Glomerular visceral epithelial cell (primary cell): ENCODE data around the gene CAMK1D.

Source experiments
- DNase-seq: peaks from one replicate; pipeline ENCODE4 v3.0.0-alpha.2; 2016; ENCODE audit errors: extremely low spot score

CAMK1D gene

DNA sequence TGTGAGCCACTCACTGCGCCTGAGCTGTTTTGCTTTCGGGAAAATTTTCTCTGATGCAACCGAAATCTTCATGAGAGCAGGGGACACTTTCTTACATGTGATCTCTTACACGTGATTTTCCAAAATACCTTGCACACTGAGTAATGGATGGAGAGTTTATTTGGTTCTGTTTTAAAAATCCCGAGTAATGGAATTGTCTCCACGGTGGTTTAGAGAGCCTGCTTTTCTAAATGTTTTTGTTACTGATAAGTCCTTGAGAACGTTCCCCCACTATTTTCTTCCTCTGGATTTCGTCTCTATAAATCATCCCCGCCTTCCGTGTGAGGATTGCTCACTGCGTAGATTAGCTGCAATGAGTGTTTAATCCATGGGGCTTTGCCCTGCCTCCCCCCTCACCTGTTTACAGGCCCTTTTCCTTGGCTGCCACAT, 25.7 kb downstream of the CAMK1D start:
- DNase-seq, result no peak

DNA sequence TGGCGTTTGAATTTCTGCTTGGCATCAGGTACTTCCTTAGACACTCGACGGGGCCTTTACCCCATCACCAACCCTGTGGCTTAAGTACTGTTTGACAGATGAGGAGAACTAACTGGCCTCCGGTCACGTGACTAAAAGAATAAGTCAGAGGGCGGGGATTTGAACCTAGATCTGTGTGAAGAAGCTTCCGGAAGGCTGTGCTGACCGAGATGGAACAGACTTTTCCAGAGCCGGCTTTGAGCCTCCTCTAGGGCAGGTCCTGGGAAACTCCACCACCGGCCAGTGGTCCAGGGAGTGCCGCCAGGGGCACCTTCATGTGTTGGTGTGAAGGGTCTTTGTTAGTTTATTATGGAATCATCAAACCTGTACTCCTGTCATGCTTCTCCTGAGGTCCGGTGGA, 26.9 kb downstream of the CAMK1D start:
- DNase-seq, result no peak

DNA sequence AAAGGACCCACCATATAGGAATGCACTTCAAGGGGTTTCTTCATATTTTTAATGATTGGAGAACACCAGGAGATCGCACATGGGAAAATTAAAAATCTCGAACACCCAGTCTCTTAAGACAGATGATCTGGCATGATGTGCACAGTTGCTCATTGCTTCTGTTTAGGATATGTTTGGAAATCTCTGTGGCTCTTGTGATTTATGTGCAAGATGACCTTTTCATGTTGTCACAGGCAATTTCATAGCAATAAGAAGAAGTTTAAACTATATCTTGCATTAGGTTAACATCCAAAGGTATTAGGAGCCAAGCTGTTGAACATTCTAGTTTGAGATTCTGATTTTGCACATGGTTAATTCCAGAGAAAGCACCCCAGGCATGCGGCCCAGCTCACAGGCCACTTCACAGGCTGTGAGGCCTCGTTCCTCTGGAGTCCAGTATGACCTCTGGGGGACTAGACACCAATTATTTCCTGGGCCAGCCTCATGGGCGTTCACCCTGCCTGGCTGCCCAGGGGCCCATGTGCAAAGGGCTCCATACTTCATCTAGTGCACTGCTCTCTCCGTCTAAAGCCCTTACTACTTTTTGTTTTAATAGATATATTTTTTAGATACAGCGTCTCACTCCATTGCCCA, 28.4 kb downstream of the CAMK1D start:
- no peak for DNase-seq

DNA sequence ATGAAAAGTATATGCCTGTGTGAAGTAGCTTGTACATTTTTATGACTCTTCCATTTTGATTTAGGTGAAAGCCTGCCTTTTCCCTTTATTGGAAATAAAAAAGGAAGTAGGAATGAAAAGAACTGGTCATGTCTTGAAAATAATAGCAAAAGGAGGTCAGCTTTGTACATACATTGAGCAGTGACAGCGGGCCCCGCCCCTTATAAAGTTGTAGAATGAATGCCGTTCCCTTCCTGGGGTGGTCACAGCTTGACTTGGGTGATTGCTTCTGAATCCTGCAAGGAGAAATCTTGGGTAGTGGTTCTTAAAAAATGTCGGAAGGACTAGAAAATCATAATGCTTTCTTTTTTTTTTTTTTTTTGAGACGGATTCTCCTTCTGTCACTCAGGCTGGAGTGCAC, 31.7 kb downstream of the CAMK1D start:
- DNase-seq, result no peak

DNA sequence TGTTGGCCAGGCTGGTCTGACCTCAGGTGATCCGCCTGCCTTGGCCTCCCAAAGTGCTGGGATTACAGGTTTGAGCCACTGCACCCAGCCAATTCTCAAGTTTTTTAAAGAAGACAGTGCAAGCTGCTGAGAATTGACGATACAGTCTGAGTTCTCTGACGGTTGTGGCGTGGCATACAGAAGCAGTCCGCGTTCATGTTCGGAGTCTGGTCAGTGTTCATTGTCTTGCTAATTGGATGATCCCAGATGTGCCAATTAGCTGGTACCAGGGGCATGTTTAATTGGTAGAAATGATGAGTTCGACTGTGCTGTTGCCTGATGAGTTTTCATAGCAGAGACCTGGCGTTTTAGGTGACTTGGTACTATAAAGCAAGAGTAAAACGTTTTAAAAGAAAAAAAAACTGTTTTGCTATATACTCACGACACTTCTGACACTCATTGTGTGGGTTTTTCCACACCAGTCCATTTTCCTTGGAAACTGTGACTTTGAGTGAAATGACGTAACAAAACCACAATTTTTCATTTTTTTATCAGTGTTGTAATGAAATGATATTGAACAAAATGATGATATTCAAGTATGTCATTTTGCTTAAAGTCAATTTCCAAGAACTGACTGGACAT, 32.3 kb downstream of the CAMK1D start:
- no peak for DNase-seq

DNA sequence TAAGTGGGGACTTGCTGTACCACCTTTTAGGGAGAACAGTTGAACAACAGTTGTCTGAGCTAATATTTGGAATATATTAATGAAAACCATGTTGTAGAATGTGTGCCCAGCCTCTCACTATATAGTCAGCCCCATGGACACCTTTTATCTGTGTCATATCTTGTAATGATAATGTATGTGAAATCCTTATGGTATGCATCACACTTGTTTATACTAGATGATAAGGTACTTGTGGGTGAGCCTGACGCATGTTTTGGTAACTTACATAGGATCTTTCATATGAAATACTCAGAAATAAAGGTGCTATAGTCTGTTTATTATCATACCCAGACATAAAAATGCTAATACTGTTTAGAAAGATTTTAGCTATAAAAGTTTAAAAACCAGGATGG, 32.8 kb downstream of the CAMK1D start:
- no peak for DNase-seq

DNA sequence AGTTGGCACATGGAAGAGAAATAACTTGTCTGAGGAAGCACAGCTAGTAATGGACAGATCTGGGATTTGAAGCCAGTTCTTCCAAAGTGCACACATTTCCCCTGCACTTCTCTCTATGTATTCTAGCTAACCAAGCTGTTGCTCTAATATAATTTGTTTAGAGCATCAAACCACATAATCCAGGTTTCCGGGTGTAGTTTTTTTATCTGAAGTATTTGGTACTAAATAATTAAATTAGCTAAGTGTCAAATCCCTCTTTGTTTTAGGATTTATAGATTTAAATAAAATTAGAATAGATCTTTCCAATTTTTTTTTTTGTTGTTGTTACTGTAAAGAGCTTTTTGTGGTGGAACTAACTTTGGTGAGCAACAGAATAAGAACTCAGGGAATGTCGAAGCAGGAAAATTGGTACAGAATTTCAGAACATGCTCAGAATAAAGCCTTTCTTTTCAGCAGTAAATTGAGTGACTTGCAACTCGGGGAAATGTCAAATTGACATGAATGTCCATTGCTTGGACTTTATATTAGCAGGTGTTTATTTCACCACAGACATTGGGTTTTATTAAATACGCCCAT, 33.7 kb downstream of the CAMK1D start:
- DNase-seq, result no peak

DNA sequence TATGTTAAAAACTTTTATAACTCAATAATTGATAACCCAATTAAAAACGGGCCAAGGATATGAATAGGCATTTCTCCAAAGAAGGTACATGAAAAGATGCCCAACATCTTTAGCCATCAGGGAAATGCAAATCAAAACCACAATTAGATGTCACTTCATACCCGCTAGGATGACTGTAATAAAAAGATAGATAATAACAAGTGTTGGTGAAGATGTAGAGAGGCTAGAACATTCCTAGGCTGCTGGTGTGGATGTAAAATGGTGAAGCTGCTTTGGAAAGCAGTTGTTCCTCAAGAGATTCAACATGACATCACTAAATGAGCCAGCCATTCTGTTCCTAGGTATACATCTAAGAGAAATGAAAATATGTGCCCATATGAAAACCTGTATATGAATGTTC, 35.6 kb downstream of the CAMK1D start:
- DNase-seq, result no peak

DNA sequence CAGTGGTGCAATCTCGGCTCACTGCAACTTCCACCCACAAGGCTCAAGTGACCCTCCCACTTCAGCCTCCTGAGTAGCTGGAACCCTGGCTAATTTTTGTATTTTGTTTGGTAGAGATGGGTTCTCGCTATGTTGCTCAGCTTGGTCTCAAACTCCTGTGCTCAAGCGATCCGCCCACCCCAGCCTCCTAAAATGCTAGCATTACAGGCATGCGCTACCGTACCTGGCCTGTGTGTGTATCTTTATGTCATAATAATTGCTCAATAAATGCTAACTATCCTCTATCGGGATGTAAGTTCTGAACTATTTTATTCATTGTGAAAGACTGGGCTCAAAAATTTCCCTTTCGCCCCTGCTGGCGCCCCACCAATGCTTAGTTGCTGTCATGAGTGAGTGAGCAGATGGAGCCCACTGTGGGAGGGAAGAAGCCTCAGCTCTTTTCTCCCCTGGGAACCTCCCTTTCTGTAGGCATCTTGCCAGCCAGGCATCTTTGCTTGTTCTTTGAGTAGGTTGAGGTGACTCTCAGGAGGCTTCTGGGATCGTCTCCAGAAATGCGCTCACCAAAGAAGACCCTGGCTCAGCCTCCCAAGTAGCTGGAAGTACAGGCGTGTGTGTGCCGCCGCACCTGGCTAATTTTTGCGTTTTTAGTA, 38.3 kb downstream of the CAMK1D start:
- DNase-seq, result no peak

DNA sequence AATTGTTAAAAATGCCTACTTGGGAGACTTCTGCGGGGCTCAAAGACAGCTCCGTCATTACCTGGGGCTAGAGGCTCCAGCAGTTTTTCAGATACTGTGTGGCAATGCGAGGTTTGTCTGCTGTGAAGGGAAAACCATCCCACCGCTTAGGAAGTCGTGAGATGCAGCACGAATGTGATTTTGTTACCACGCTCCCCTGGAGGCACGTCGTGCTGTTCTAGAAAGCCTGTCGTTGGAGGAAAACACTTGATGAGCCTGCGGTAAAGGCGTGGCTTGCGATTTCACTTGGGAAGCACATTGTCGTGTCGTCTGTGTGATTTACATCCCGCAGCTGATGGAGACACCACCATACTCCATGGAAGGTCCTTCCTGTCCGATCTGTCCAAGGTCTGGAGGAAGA, 39.3 kb downstream of the CAMK1D start:
- no peak for DNase-seq

DNA sequence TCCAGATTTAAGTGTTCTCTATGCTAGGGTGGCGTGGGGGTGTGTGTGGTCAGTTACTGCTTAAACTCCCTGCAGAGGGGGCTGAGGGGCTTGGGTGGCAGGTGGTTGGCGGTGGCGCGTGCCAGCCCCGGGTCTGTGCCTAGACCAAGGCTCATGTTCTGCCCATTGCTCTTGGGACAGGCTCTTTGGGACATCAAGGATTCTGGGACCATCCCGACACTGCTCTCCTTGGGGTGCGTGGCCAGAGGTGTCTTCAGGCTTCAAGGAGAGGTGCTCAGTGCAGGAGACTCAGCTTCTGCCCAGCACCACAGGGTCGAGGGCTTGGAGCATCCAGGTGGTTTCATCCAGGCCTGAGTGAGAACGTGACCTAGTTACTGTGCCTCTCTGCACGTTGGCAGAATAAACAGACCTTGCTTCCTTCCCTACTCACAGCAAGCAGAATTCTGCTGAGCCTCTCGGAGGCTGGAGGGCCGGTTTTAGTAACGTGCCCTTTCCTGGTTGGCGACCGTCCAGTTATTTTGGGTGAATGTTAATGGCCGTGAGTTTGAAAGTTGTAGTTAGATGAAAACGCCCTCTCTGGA, 39.9 kb downstream of the CAMK1D start:
- no peak for DNase-seq

DNA sequence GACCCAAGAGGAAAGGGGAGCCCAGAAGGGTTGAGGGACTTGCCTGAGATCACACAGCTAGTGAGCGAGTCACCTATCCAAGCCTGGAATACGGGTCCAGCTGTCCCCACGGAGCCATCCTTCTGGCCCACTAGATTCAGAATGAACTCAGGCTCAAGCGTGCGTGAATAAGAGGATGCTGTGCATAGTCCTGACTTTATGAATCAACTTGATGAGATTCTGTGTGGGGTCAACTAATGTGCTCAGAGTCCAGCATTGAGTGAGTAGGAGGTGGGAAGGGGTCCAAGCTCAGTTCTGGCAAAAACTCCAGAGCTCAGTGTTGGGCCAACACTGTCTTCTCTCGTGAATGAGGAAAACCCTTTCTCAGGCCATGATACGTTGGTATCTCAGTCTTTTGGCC, 41.4 kb downstream of the CAMK1D start:
- DNase-seq, result no peak

DNA sequence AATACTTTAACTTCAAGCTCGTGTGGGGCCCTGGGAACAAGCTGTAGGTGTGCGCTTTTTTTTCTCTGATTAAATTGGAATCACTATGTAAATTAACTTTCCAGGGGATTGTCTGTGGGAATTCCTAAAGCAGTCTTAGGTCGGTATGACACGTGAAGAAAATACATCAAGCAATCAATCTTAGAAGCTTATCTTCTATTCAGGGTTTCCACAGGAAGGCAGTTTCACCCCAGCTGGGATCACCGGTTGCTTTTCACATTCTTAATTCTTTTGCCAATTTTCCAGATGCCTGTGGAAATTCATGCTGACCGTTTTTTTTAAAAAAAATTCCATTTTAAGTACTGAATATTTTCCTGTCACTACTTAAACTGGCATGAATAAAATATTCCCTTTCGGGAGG, 41.9 kb downstream of the CAMK1D start:
- DNase-seq, result no peak

DNA sequence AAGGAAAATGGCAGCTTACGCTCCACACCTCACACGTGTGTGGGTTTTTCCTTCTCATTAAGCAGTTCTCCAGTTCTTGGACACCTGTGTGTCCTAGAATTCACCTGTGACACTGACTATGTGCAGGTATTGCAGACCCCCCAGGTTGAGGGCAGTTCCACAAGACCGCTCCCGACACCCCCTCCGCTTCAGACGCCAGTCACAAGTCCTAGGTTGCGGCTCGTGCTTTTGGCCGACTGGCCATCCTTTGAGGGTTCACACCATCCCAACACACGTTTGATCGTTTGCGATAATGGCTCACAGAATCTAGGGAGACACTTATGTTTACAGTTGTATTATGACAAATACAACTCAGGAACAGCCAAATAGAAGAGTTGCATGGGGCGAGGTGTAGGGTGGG, 44.5 kb downstream of the CAMK1D start:
- no peak for DNase-seq

DNA sequence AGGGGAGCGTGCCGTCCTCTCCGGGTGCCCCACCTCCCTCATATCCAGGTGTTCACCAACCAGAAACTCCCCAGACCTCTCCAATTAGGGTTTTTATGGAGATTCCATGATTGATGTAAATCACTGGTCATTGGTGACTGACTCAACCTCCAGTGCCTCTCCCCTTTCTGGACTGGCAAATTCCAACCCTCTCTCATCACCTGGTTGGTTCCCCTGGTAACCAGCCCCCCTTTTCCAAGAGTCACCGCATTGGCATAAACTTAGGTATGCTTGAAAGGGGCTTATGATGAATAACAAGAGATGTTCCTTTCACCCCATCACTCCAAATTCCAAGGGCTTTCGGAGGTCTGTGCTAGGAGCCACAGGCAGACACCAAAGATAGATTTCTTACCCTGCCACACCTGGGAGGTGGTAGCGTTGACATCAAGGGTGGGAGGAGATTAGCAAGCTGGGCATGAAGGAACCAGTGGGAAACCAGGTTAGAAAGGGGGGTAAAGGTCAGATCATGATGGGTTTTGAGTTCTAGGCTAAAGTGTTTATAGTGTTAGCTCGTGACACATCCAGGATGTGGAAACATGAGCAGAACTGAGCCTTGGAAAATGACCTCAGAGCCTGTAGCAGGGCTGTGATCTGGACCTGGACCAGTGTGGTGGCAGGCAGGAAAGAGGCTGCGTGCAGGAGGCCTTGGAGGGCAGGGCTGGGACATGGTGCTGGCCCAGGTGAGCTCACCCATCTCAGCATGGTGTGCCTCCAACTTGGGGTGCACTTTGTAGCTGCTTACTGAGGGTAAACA, 45.1 kb downstream of the CAMK1D start:
- peak; percentile 49 for DNase-seq

DNA sequence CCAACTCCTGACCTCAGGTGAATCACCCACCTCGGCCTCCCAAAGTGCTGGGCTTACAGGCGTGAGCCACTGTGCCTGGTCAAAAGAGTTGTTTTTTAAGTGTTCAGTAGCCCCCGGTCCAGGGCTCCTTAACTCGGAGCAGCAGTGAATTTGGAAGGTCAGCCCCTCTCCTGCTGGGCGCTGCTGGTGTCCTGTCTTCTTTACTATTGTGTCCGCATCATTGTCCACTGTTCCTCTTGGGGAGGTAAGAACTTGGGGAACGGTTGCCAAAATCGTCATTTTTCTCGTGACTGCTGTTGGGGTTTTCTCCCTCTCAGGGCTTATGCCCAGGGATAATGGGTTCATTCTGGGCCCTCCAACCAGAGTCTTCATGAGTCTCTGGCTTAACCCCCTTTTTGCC, 46.7 kb downstream of the CAMK1D start:
- no peak for DNase-seq

DNA sequence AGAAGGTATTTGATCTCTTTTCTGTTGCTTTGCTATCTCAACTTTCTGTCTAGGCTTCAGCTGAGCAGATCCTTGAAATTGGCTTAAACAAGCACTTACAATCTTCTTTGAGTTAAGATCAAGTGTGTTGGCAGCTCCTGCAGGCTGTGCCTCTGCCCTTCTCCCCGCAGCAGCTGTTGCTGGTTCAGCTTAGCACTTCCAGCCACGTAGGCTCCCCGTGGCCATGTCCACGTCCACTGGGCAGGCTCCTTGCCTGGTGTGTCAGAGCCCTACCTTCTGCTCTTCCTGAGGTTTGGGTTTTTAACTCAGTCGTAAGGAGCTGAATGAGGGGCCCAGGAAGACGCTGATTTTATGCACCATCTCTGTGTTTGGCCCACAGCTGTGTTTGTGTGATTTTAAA, 47.2 kb downstream of the CAMK1D start:
- DNase-seq, result no peak

DNA sequence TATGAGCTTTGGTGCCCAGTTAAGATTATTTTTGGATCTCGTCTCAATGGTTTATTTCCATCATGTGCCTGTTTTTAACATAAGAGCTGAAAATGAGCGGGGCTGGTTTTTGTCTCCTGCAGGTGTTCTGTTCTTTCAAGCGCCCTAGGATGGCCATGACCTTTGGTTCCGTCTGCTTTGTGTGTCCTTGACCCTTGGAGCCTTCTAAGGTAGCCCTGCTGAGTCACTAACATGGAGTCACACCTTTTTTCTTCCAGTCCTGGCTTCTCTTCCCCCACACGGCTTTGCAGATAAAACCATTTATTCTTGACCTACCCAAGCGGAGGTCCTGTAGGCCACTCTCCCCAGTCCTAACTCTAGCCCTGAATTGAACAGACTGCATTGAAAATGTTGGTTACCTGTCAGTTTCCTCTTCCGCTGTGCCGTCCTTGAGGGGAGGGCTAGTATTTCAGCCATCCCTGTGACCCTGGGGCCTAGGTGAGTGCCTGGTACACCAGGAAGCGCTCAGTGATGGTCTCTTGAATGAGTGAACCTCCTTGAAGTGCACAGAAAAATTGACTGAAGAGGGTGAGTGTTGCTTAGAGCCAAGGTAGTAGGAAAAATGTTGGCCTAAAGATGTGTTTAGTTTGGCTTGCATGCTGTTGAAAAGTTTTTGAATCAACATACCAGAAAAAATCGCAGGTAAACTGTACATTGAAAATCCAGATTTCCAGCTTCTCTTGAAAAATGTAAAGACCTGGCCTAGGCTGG, 48.0 kb downstream of the CAMK1D start:
- DNase-seq, result no peak

DNA sequence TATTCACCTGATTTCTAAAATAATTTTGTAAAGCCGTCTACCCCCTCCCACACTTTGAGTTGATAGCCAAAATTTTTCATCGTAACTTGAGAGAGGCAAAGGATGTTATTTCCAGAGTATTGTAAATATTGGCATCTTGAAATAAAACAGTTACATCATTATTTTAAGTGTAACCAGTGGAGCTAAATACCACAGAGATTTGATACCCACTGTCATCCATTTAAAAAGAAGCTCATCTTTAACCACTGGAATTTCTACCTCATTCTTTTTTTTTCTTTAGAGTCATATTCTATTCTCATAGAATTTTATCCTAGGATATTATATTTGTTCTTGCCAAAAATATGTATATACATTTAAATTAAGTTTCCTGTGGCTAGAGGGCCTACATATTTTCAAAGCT, 48.6 kb downstream of the CAMK1D start:
- DNase-seq, result peak; percentile 14

DNA sequence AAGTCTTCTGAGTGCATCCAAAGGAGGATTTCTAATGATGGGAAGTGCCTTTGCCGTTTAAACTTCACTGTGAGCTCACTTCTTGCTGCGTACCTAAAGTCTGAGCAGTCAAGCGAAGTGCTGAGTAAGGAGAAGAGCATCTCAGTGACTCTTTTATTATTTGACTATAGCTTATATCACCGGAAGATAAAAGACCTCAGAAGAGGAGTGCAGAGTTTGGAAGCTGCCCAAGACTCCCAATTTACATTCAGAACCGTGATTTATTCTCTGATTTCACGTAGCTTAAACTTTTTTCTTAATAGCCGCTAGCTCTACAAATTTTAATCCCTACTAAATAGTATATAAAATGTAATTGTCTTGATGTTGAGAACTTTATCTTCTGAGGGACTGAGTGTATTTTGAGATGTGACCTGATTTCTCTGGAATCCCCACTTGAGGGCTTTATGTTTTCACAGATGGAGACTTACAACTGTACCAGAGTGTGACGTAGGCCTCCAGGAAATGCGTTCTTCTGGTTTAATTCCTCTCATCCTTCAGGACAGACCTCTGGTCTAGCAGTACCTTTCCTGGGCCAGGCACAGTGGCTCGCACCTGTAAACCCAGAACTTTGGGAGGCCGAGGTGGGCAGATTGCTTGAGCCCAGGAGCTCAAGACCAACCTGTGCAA, 51.1 kb downstream of the CAMK1D start:
- DNase-seq, result peak; percentile 86

DNA sequence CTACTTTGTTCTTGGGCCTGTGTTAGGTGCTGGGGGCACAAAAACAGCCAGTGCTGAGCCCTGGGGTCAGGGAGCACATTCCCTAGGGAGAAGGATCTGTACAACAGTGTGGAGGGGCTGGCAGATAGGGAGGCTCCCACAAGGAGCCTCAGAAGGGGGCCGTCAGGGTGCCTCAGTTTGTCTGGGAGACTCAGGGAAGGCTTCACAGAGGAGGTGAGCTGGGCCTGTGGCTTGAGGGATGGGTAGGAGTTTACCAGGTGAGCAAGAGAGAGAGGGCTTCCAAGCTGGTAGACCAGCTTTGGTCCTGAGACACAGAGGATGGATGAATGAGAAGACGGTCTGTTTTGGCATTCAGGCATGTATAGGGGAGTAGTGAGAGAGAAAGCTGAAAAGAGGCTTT, 52.1 kb downstream of the CAMK1D start:
- no peak for DNase-seq
